HepG2 (cell line): ENCODE results near the gene PLD2. TPM values are rescaled to one million over a fixed set of nuclear protein-coding genes. Genes with fewer than 3 reads are reported as not detected.

Experiments used
- BCL6 ChIP-seq: IDR thresholded peaks from 2 replicates; pipeline ENCODE4 v1.6.1; 2016; ENCODE audit warnings: missing genetic modification reagents, missing compliant biosample characterization
- ETV6 ChIP-seq: sonication (generic); formaldehyde crosslinking; conservative IDR thresholded peaks from 2 replicates; pipeline ENCODE4 v1.4.0; 2020; ENCODE audit warnings: missing genetic modification reagents
- GTF3A ChIP-seq: sonication (generic); formaldehyde crosslinking; conservative IDR thresholded peaks from 2 replicates; pipeline ENCODE4 v1.4.0; 2020; ENCODE audit warnings: mild to moderate bottlenecking, missing genetic modification reagents
- HNF4G ChIP-seq, 2 experiments: sonication (generic) in 1 of 2; formaldehyde crosslinking in 1 of 2; IDR thresholded peaks; 2 replicates each; pipeline versions ENCODE4 v1.4.0 to v1.6.1; 2011 to 2020; ENCODE audit warnings: borderline replicate concordance in 2 of 2, low read depth in 2 of 2, mild to moderate bottlenecking in 2 of 2, low read length in 1 of 2, missing genetic modification reagents in 1 of 2, moderate library complexity in 1 of 2
- JUN ChIP-seq: sonication (generic); formaldehyde crosslinking; IDR thresholded peaks from 2 replicates; pipeline ENCODE4 v1.4.0; 2020; ENCODE audit warnings: mild to moderate bottlenecking, missing genetic modification reagents
- NFE2 ChIP-seq: sonication (generic); formaldehyde crosslinking; IDR thresholded peaks from 2 replicates; pipeline ENCODE4 v1.4.0; 2020; ENCODE audit warnings: missing genetic modification reagents
- PHF20 ChIP-seq: sonication (generic); formaldehyde crosslinking; IDR thresholded peaks from 2 replicates; pipeline ENCODE4 v1.5.0; 2020; ENCODE audit warnings: mild to moderate bottlenecking, missing genetic modification reagents
- POLR2AphosphoS5 ChIP-seq: IDR thresholded peaks from 2 replicates; pipeline ENCODE4 v1.6.1; 2012; ENCODE audit warnings: low read depth, low read length
- RARA ChIP-seq: IDR thresholded peaks from 2 replicates; pipeline ENCODE4 v1.6.1; 2016; ENCODE audit warnings: missing genetic modification reagents, missing compliant biosample characterization
- RBM39 ChIP-seq: fragments of 200-400 bp; formaldehyde crosslinking; IDR thresholded peaks from one replicate; pipeline ENCODE4 v1.6.1; 2018; ENCODE audit warnings: antibody characterized with exemption, mild to moderate bottlenecking, low read depth, low read length; ENCODE audit not compliant: poor library complexity, severe bottlenecking
- RFXANK ChIP-seq: IDR thresholded peaks from 2 replicates; pipeline ENCODE4 v1.6.1; 2016
- SMC3 ChIP-seq: IDR thresholded peaks from 2 replicates; pipeline ENCODE4 v1.6.1; 2011; ENCODE audit warnings: low read length, improper control_type of control experiment
- SSRP1 ChIP-seq: IDR thresholded peaks from 2 replicates; pipeline ENCODE4 v1.6.1; 2016; ENCODE audit warnings: control low read depth
- SUZ12 ChIP-seq: fragments of 150-350 bp; IDR thresholded peaks from 2 replicates; pipeline ENCODE4 v1.6.1; 2014; ENCODE audit warnings: low read depth, low read length
- TBL1XR1 ChIP-seq: fragments of 150-350 bp; IDR thresholded peaks from 2 replicates; pipeline ENCODE4 v1.6.1; 2014; ENCODE audit warnings: borderline replicate concordance, low read length; ENCODE audit not compliant: partially characterized antibody
- ZNF30 ChIP-seq: sonication (generic); formaldehyde crosslinking; IDR thresholded peaks from 2 replicates; pipeline ENCODE4 v1.5.0; 2020; ENCODE audit warnings: mild to moderate bottlenecking, missing genetic modification reagents
- ZNF468 ChIP-seq: sonication (generic); formaldehyde crosslinking; IDR thresholded peaks from 2 replicates; pipeline ENCODE4 v1.8.0; 2022; ENCODE audit warnings: mild to moderate bottlenecking, moderate library complexity, missing genetic modification reagents
- ZNF543 ChIP-seq: sonication (generic); formaldehyde crosslinking; IDR thresholded peaks from 2 replicates; pipeline ENCODE4 v1.4.0; 2020; ENCODE audit warnings: mild to moderate bottlenecking, missing genetic modification reagents
- ZNF629 ChIP-seq: sonication (generic); formaldehyde crosslinking; conservative IDR thresholded peaks from 2 replicates; pipeline ENCODE4 v1.5.0; 2020; ENCODE audit warnings: missing genetic modification reagents
- ZNF776 ChIP-seq: sonication (generic); formaldehyde crosslinking; IDR thresholded peaks from 2 replicates; pipeline ENCODE4 v1.4.0; 2020; ENCODE audit warnings: mild to moderate bottlenecking, missing genetic modification reagents
- ZNF879 ChIP-seq: sonication (generic); formaldehyde crosslinking; IDR thresholded peaks from 2 replicates; pipeline ENCODE4 v1.8.1; 2023; ENCODE audit warnings: missing genetic modification reagents
- polyA plus RNA-seq, 8 experiments: library from polyadenylated mRNA; depleted of rRNA in 3 of 8; stranded (reverse) in 7 of 8; unstranded in 1 of 8; fragments of >200 nt; fragmentation: Illumina TruSeq in 4 of 8; extraction: Trizol in 4 of 8; gene quantifications; 2 replicates each; pipeline versions ENCODE4 v1.2.1 to v1.2.3, GENCODE V29; 2011 to 2016; ENCODE audit warnings: low read depth in 4 of 8, missing spikeins in 1 of 8, mixed read lengths in 1 of 8; ENCODE audit not compliant: insufficient read depth in 1 of 8
- total RNA-seq, 5 experiments: library from RNA; depleted of rRNA; stranded (reverse); fragments of >200 nt; fragmentation: Illumina TruSeq; extraction: Trizol; gene quantifications; 2 replicates each; pipeline ENCODE4 v1.2.3, GENCODE V29; 2016; ENCODE audit warnings: low read depth in 1 of 5
- TF ChIP-seq, protein P1 (sequence below): sonication (generic); formaldehyde crosslinking; IDR thresholded peaks from 2 replicates; pipeline ENCODE4 v1.4.0; 2020; ENCODE audit warnings: missing genetic modification reagents
- TF ChIP-seq, protein P2 (sequence below): sonication (generic); formaldehyde crosslinking; IDR thresholded peaks from 2 replicates; pipeline ENCODE4 v1.5.0; 2020; ENCODE audit warnings: missing genetic modification reagents, mild to moderate bottlenecking, borderline replicate concordance
- TF ChIP-seq, protein P3 (sequence below): sonication (generic); formaldehyde crosslinking; IDR thresholded peaks from 2 replicates; pipeline ENCODE4 v1.4.0; 2020; ENCODE audit warnings: low read depth, mild to moderate bottlenecking, missing genetic modification reagents
- TF ChIP-seq, protein P4 (sequence below): sonication (generic); formaldehyde crosslinking; IDR thresholded peaks from 2 replicates; pipeline ENCODE4 v1.5.0; 2020; ENCODE audit warnings: mild to moderate bottlenecking, missing genetic modification reagents, borderline replicate concordance

The PLD2 gene
- total and polyA plus RNA-seq, 2 of the 13 experiments (the other 11 are each of a cell fraction or from before 2014, with no cell fraction given): 13.4 to 29.7 TPM

DNA sequence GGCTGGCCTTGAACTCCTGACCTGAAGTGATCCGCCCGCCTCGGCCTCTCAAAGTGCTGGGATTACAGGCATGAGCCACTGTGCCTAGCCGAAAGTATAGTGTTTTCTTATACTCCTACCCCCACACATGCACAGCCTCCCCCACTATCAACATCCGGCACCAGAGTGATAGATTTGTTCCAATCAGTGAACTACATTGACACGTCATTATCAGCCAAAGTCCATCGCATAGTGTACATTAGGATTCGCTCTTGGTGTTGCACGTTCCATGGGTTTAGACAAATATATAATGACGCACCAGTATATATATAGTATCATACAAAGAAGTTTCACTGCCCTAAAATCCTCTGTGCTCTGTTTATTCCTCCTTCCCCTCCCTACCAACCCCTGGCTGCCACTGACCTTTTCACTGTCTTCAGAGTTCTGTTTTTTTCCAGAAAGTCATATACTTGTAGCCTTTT, 47.1 kb upstream of the PLD2 start (continued):
- TF ChIP-seq, protein P1, sequence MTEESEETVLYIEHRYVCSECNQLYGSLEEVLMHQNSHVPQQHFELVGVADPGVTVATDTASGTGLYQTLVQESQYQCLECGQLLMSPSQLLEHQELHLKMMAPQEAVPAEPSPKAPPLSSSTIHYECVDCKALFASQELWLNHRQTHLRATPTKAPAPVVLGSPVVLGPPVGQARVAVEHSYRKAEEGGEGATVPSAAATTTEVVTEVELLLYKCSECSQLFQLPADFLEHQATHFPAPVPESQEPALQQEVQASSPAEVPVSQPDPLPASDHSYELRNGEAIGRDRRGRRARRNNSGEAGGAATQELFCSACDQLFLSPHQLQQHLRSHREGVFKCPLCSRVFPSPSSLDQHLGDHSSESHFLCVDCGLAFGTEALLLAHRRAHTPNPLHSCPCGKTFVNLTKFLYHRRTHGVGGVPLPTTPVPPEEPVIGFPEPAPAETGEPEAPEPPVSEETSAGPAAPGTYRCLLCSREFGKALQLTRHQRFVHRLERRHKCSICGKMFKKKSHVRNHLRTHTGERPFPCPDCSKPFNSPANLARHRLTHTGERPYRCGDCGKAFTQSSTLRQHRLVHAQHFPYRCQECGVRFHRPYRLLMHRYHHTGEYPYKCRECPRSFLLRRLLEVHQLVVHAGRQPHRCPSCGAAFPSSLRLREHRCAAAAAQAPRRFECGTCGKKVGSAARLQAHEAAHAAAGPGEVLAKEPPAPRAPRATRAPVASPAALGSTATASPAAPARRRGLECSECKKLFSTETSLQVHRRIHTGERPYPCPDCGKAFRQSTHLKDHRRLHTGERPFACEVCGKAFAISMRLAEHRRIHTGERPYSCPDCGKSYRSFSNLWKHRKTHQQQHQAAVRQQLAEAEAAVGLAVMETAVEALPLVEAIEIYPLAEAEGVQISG (CRISPR knock-in tag): 0 out of 2 replicates have a peak, but pooled peaks have one; percentile 52
- TF ChIP-seq ZNF468 (no peak), JUN (peak; percentile 96), TBL1XR1 (peak; percentile 67), SUZ12 (no peak), SMC3 (no peak; the same call in 1 of the 2 replicates), RARA (peak; percentile 96), RFXANK (CRISPR knock-in tag) (peak; percentile 79; the same call in 1 of the 2 replicates), POLR2AphosphoS5 (0 out of 2 replicates have a peak, but pooled peaks have one; percentile 23), HNF4G (IDR thresholded peaks at IDR 0.05; ENCODE audit: borderline replicate concordance, low read depth, low read length) (peak; percentile 93), HNF4G (CRISPR knock-in tag; IDR thresholded peaks at IDR 0.05; ENCODE audit: borderline replicate concordance, low read depth) (peak; percentile 93; the same call in 1 of the 2 replicates), ZNF776 (no peak), GTF3A (CRISPR knock-in tag) (peak; percentile 77; the same call in 1 of the 2 replicates), SSRP1 (no peak), ZNF30 (CRISPR knock-in tag) (no peak), RBM39 (no peak), ZNF543 (CRISPR knock-in tag) (peak; percentile 75; the same call in 1 of the 2 replicates), ZNF629 (CRISPR knock-in tag) (no peak), BCL6 (CRISPR knock-in tag) (peak; percentile 60; the same call in 1 of the 2 replicates), PHF20 (CRISPR knock-in tag) (no peak), NFE2 (CRISPR knock-in tag) (no peak), ETV6 (CRISPR knock-in tag) (no peak), ZNF879 (CRISPR knock-in tag) (no peak)
- TF ChIP-seq, protein P2, sequence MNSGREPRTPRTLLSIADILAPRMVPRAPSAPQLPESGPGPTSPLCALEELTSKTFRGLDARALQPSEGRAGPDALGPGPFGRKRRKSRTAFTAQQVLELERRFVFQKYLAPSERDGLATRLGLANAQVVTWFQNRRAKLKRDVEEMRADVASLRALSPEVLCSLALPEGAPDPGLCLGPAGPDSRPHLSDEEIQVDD (CRISPR knock-in tag): no peak
- TF ChIP-seq, protein P3, sequence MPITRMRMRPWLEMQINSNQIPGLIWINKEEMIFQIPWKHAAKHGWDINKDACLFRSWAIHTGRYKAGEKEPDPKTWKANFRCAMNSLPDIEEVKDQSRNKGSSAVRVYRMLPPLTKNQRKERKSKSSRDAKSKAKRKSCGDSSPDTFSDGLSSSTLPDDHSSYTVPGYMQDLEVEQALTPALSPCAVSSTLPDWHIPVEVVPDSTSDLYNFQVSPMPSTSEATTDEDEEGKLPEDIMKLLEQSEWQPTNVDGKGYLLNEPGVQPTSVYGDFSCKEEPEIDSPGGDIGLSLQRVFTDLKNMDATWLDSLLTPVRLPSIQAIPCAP (CRISPR knock-in tag): no peak
- TF ChIP-seq, protein P4, sequence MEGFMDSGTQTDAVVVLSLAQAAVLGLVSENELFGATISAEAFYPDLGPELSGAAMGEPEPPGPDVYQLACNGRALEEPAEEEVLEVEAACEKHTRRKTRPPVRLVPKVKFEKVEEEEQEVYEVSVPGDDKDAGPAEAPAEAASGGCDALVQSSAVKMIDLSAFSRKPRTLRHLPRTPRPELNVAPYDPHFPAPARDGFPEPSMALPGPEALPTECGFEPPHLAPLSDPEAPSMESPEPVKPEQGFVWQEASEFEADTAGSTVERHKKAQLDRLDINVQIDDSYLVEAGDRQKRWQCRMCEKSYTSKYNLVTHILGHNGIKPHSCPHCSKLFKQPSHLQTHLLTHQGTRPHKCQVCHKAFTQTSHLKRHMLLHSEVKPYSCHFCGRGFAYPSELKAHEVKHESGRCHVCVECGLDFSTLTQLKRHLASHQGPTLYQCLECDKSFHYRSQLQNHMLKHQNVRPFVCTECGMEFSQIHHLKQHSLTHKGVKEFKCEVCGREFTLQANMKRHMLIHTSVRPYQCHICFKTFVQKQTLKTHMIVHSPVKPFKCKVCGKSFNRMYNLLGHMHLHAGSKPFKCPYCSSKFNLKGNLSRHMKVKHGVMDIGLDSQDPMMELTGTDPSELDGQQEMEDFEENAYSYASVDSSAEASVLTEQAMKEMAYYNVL (CRISPR knock-in tag): peak; percentile 91
